GM12864 (cell line): ENCODE data around the gene MAPT.

Experiments
- DNase-seq: peaks from one replicate; pipeline ENCODE4 v3.0.0-alpha.2; 2011; ENCODE audit warnings: low read depth
- H3K4me3 ChIP-seq: 2 replicates; pipeline ENCODE4 v1.5.1; 2011; ENCODE audit warnings: mild to moderate bottlenecking, low read depth, low read length, control low read depth
- TF ChIP-seq, protein P1 (sequence below): IDR thresholded peaks from 2 replicates; pipeline ENCODE4 v1.5.1; 2011; ENCODE audit warnings: low read depth, mild to moderate bottlenecking, moderate library complexity, low read length, control low read depth, inconsistent platforms; ENCODE audit errors: missing control alignments

Gene MAPT

DNA sequence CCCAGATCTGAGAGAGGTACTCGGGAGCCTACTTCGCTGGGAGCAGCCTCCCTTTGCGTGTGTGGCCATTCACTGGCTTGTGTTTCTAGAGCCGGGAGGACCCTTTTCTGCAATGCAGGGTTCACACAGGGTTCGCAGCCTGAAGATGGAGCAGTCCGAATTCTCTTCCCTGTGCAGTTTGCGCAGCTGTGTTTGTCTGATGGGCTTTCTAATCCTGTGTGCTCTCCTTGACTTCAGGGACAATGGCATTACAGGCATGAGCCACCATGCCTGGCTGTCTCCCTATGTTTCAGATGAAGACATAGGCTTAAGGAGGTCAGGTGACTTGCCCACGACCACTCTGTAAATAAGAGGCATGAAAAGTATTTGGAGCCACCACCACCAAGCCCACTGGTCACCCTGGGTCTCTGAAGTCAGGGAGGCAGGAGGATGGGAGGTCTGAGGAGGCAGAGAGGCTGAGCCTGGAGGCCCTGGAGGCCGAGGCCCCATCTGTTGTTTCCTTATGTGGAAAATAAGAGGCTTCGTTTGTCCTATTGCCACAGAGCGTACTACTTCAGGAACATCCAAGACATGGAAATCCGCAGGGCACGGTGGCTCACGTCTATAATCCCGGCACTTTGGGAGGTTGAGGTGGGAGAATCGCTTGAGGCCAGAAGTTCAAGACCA, 99.7 kb downstream of the MAPT start:
- no peak for DNase-seq
- TF ChIP-seq, protein P1, sequence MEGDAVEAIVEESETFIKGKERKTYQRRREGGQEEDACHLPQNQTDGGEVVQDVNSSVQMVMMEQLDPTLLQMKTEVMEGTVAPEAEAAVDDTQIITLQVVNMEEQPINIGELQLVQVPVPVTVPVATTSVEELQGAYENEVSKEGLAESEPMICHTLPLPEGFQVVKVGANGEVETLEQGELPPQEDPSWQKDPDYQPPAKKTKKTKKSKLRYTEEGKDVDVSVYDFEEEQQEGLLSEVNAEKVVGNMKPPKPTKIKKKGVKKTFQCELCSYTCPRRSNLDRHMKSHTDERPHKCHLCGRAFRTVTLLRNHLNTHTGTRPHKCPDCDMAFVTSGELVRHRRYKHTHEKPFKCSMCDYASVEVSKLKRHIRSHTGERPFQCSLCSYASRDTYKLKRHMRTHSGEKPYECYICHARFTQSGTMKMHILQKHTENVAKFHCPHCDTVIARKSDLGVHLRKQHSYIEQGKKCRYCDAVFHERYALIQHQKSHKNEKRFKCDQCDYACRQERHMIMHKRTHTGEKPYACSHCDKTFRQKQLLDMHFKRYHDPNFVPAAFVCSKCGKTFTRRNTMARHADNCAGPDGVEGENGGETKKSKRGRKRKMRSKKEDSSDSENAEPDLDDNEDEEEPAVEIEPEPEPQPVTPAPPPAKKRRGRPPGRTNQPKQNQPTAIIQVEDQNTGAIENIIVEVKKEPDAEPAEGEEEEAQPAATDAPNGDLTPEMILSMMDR, result no peak
- H3K4me3 ChIP-seq, result no peak overlapping the region

DNA sequence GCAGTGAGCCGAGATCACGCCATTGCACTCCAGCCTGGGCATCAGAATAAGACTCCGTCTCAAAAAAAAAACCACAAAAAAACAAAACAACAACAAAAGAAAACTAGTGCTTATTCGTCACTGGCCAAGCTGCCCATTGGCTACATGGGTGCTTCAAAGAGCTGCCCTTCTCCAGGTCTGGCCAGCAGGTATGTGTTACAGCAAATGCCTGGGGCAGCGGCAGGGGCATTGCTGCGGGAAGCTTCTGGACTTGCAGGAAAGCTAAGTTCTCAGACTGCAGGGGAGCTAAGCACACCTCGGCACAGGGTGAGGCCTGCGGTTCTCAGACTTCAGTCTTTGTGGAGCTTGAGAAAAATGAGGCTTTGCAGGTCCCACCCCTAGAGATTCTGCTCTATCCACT, 100.6 kb downstream of the MAPT start:
- DNase-seq, result no peak
- TF ChIP-seq, protein P1, result no peak
- no peak overlapping the region for H3K4me3 ChIP-seq

DNA sequence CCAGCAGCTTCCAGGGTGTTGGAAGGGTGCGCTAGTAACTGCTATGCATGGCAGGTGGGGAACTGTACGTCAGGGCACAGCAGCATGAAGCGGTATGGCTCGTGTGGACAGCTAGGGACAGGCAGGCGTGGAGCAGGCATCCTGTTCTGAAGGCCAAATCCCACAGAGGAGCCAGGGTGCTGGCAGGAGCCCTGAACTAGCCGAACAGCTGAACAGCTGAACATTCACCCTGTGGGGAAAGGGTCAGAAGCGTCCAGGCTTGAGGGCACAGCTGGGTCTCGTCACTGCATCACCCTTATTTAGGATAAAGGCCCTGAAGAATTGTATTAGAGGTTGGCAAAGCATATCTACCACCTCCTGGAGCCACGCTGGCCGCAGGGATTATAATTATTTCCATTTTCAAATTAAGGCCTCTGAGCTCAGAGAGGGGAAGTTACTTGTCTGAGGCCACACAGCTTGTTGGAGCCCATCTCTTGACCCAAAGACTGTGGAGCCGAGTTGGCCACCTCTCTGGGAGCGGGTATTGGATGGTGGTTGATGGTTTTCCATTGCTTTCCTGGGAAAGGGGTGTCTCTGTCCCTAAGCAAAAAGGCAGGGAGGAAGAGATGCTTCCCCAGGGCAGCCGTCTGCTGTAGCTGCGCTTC, 101.4 kb downstream of the MAPT start:
- no peak for DNase-seq
- TF ChIP-seq, protein P1, result no peak
- no peak overlapping the region for H3K4me3 ChIP-seq

DNA sequence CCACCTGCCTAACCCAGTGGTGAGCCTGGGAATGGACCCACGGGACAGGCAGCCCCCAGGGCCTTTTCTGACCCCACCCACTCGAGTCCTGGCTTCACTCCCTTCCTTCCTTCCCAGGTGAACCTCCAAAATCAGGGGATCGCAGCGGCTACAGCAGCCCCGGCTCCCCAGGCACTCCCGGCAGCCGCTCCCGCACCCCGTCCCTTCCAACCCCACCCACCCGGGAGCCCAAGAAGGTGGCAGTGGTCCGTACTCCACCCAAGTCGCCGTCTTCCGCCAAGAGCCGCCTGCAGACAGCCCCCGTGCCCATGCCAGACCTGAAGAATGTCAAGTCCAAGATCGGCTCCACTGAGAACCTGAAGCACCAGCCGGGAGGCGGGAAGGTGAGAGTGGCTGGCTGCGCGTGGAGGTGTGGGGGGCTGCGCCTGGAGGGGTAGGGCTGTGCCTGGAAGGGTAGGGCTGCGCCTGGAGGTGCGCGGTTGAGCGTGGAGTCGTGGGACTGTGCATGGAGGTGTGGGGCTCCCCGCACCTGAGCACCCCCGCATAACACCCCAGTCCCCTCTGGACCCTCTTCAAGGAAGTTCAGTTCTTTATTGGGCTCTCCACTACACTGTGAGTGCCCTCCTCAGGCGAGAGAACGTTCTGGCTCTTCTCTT, 102.1 kb downstream of the MAPT start:
- no peak overlapping the region for H3K4me3 ChIP-seq
- DNase-seq, result no peak
- TF ChIP-seq, protein P1, result no peak

DNA sequence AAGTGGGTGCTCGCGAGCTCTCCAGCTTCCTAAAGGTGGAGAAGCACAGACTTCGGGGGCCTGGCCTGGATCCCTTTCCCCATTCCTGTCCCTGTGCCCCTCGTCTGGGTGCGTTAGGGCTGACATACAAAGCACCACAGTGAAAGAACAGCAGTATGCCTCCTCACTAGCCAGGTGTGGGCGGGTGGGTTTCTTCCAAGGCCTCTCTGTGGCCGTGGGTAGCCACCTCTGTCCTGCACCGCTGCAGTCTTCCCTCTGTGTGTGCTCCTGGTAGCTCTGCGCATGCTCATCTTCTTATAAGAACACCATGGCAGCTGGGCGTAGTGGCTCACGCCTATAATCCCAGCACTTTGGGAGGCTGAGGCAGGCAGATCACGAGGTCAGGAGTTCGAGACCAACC, 102.8 kb downstream of the MAPT start:
- H3K4me3 ChIP-seq, result no peak overlapping the region
- TF ChIP-seq, protein P1, result no peak
- no peak for DNase-seq

DNA sequence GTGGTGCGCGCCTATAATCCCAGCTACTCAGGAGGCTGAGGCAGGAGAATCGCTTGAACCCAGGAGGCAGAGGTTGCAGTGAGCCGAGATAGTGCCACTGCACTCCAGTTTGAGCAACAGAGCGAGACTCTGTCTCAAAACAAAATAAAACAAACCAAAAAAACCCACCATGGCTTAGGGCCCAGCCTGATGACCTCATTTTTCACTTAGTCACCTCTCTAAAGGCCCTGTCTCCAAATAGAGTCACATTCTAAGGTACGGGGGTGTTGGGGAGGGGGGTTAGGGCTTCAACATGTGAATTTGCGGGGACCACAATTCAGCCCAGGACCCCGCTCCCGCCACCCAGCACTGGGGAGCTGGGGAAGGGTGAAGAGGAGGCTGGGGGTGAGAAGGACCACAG, 103.3 kb downstream of the MAPT start:
- no peak for DNase-seq
- TF ChIP-seq, protein P1, result no peak

More for the DNA sequence above, 103.3 kb downstream of the MAPT start:
- H3K4me3 ChIP-seq, result no peak overlapping the region
